Right forelimb (tissue), 1 donor: Measurements from ENCODE around the gene LNX2.

ENCODE experiments used
- DNase-seq: peaks from one replicate; pipeline ENCODE4 v3.0.0-alpha.2; 2018

Gene LNX2

GRCh38 chr13:27620377-27621115 is at the start of gene LNX2:
LNX2 (minus strand) TSS chr13:27620529; CDS start chr13:27581703, 38,826 bp downstream.
- DNase-seq = peak; percentile 98

GRCh38 chr13:27667946-27668345 is 47.6 kb upstream of the LNX2 start:
- DNase-seq = no peak

GRCh38 chr13:27666951-27667350 is 46.6 kb upstream of the LNX2 start:
- DNase-seq = no peak

- no peak for DNase-seq
These were observed 45.4 kb upstream of the LNX2 start for GRCh38 chr13:27665761-27666160.

- no peak for DNase-seq
These were observed 45.0 kb upstream of the LNX2 start for GRCh38 chr13:27665333-27665732.

GRCh38 chr13:27663947-27664346 is 43.6 kb upstream of the LNX2 start:
- no peak for DNase-seq

- no peak for DNase-seq
These were observed 42.6 kb upstream of the LNX2 start for GRCh38 chr13:27662738-27663470.

GRCh38 chr13:27661017-27661416 is 40.7 kb upstream of the LNX2 start:
- DNase-seq = no peak

GRCh38 chr13:27660511-27660910 is 40.2 kb upstream of the LNX2 start:
- DNase-seq = no peak

GRCh38 chr13:27659145-27659865 is 39.0 kb upstream of the LNX2 start:
- DNase-seq = no peak

GRCh38 chr13:27658546-27658945 is 38.2 kb upstream of the LNX2 start:
- no peak for DNase-seq

GRCh38 chr13:27657724-27658123 is 37.4 kb upstream of the LNX2 start:
- no peak for DNase-seq

GRCh38 chr13:27654816-27655215 is 34.5 kb upstream of the LNX2 start:
- DNase-seq = no peak

- no peak for DNase-seq
These were observed 33.7 kb upstream of the LNX2 start for GRCh38 chr13:27654059-27654458.

- DNase-seq = no peak
These were observed 30.0 kb upstream of the LNX2 start for GRCh38 chr13:27650312-27650711.

GRCh38 chr13:27644302-27644701 is 24.0 kb upstream of the LNX2 start:
- no peak for DNase-seq

- no peak for DNase-seq
These were observed 23.2 kb upstream of the LNX2 start for GRCh38 chr13:27643334-27644132.

GRCh38 chr13:27641711-27642502 is 21.6 kb upstream of the LNX2 start:
- DNase-seq = no peak

GRCh38 chr13:27639186-27639585 is 18.9 kb upstream of the LNX2 start:
- DNase-seq = no peak

- no peak for DNase-seq
These were observed 18.2 kb upstream of the LNX2 start for GRCh38 chr13:27638521-27638920.

- DNase-seq = no peak
These were observed 17.7 kb upstream of the LNX2 start for GRCh38 chr13:27638001-27638400.

- no peak for DNase-seq
These were observed 16.9 kb upstream of the LNX2 start for GRCh38 chr13:27637289-27637626.
